ENCODE measurements around the gene VIPR2.

DNA sequence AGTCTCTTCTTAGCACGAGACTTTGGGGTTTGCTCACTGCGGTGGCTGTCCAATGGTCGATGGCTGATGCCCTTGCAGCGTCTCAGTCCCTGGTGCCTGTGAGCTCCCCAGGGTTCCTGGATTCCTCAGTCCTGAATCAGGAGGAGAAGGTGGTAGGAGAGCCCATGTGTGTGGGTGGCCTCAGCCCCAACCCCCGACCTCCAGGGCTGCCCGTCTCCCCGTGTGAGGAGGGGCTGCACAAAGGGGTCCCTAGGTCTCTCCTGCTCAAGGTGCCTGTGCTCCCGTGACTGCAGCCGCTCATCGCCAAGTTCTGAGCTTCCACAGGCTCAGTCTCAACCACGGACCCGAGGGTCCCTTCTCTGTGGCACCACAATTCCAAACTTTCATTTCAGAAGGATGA lies 142.9 kb downstream of the VIPR2 start:
- TF ChIP-seq, protein P1, sequence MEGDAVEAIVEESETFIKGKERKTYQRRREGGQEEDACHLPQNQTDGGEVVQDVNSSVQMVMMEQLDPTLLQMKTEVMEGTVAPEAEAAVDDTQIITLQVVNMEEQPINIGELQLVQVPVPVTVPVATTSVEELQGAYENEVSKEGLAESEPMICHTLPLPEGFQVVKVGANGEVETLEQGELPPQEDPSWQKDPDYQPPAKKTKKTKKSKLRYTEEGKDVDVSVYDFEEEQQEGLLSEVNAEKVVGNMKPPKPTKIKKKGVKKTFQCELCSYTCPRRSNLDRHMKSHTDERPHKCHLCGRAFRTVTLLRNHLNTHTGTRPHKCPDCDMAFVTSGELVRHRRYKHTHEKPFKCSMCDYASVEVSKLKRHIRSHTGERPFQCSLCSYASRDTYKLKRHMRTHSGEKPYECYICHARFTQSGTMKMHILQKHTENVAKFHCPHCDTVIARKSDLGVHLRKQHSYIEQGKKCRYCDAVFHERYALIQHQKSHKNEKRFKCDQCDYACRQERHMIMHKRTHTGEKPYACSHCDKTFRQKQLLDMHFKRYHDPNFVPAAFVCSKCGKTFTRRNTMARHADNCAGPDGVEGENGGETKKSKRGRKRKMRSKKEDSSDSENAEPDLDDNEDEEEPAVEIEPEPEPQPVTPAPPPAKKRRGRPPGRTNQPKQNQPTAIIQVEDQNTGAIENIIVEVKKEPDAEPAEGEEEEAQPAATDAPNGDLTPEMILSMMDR (IDR thresholded peaks at IDR 0.05): no peak
- no peak for TF ChIP-seq POLR2A (IDR thresholded peaks at IDR 0.05)
